Endothelial cell of umbilical vein (primary cell): ENCODE measurements around the gene SPACDR. TPM values are rescaled to one million over a fixed set of nuclear protein-coding genes. Genes with fewer than 3 reads are reported as not detected.
A peak's percentile ranks its signal among the peaks of the same experiment; 100 is the strongest.

Source experiments
- BruUV-seq: library from RNA; stranded (reverse); fragments of 400-500 nt; replicated peaks from 2 replicates; lab custom pipeline; 2021; lab: Mats Ljungman, UMichigan
- CTCF ChIA-PET: fragments of 300-600, 350-600 bp; sonication (Branson Sonifier 250); formaldehyde crosslinking; loops from one replicate; lab custom pipeline; 2021; ENCODE audit warnings: antibody characterized with exemption, inconsistent platforms; lab: Charles Lee
- POLR2A ChIA-PET: fragments of 300-600, 350-600 bp; sonication (Branson Sonifier 250); formaldehyde crosslinking; loops from one replicate; lab custom pipeline; 2021; ENCODE audit warnings: antibody characterized with exemption, inconsistent platforms; lab: Charles Lee
- DNase-seq: peaks from one replicate; pipeline ENCODE4 v3.0.0-alpha.2; 2011; ENCODE audit warnings: low read depth, low spot score
- FAIRE-seq: peaks from 2 replicates; lab custom pipeline; 2011; peaks lifted over from hg19 to GRCh38; lab: Jason Lieb, UNC
- H2AFZ ChIP-seq: 2 replicates; pipeline ENCODE4 v1.6.0; 2012; ENCODE audit warnings: low read depth, low read length, control low read depth, inconsistent platforms
- H3K27ac ChIP-seq: 2 replicates; pipeline ENCODE4 v1.5.1; 2011; ENCODE audit warnings: low read depth, mild to moderate bottlenecking, control low read depth, low read length, moderate library complexity; ENCODE audit not compliant: insufficient read depth
- H3K27me3 ChIP-seq, 2 experiments: 2 replicates each; pipeline versions ENCODE4 v1.6.0 to v1.6.1; 2011; ENCODE audit warnings: low read length in 2 of 2, mixed read lengths in 1 of 2; ENCODE audit not compliant: control insufficient read depth in 2 of 2, insufficient read depth in 2 of 2
- H3K36me3 ChIP-seq, 2 experiments: 2 replicates in 1 of 2; 3 replicates in 1 of 2; pipeline ENCODE4 v1.5.1; 2011; ENCODE audit warnings: low read length in 2 of 2, mild to moderate bottlenecking in 1 of 2, moderate library complexity in 1 of 2; ENCODE audit not compliant: control insufficient read depth in 2 of 2, insufficient read depth in 2 of 2; ENCODE audit errors: extremely low read depth in 1 of 2
- H3K4me1 ChIP-seq: 3 replicates; pipeline ENCODE4 v1.5.1; 2011; ENCODE audit warnings: mild to moderate bottlenecking, low read length; ENCODE audit not compliant: control insufficient read depth, insufficient read depth; ENCODE audit errors: extremely low read depth
- H3K4me2 ChIP-seq: 2 replicates; pipeline ENCODE4 v1.6.1; 2011; ENCODE audit warnings: low read length, control low read depth, mixed read lengths; ENCODE audit not compliant: insufficient read depth
- H3K4me3 ChIP-seq, 3 experiments: fragments of 200-600 bp in 1 of 3; sonication (generic), shearing (Covaris generic) in 1 of 3; replicated peaks in 1 of 3; 2 replicates each; pipeline ENCODE4 v1.5.1; 2011 to 2016; ENCODE audit warnings: control low read depth in 3 of 3, low read length in 3 of 3, mild to moderate bottlenecking in 2 of 3, inconsistent platforms in 1 of 3, low read depth in 1 of 3, moderate library complexity in 1 of 3; ENCODE audit not compliant: insufficient read depth in 1 of 3
- H3K79me2 ChIP-seq: 2 replicates; pipeline ENCODE4 v1.6.0; 2012; ENCODE audit warnings: low read length, inconsistent platforms; ENCODE audit not compliant: control insufficient read depth, insufficient read depth
- H3K9ac ChIP-seq: replicated peaks from 2 replicates; pipeline ENCODE3; 2011; ENCODE audit warnings: low read length, control low read depth; ENCODE audit not compliant: insufficient read depth; ENCODE audit errors: extremely low read depth
- H3K9me1 ChIP-seq: replicated peaks from 3 replicates; pipeline ENCODE4 v1.6.0; 2011; ENCODE audit warnings: mild to moderate bottlenecking, low read length; ENCODE audit not compliant: control insufficient read depth, insufficient read depth; ENCODE audit errors: extremely low read depth
- H3K9me3 ChIP-seq: replicated peaks from 2 replicates; pipeline ENCODE4 v1.5.1; 2012; ENCODE audit warnings: low read length, inconsistent platforms; ENCODE audit not compliant: control insufficient read depth, insufficient read depth
- H4K20me1 ChIP-seq: replicated peaks from 2 replicates; pipeline ENCODE3; 2011; ENCODE audit warnings: mild to moderate bottlenecking, low read length; ENCODE audit not compliant: control insufficient read depth, insufficient read depth; ENCODE audit errors: extremely low read depth
- CTCF ChIP-seq, 2 donors: IDR thresholded peaks; 1 replicate in 1 of 2; 2 replicates in 1 of 2; pipeline ENCODE4 v1.5.1; 2011; ENCODE audit warnings: low read length in 2 of 2, mild to moderate bottlenecking in 2 of 2, moderate library complexity in 2 of 2, control low read depth in 1 of 2, inconsistent platforms in 1 of 2, low read depth in 1 of 2; ENCODE audit not compliant: insufficient read depth in 1 of 2; ENCODE audit errors: extremely low read depth in 1 of 2
- EZH2 ChIP-seq: IDR thresholded peaks from 2 replicates; pipeline ENCODE4 v1.6.1; 2012; ENCODE audit warnings: borderline replicate concordance, low read depth, mild to moderate bottlenecking, moderate library complexity, low read length, inconsistent platforms; ENCODE audit not compliant: severe bottlenecking
- FOS ChIP-seq: IDR thresholded peaks from 2 replicates; pipeline ENCODE4 v1.6.1; 2011; ENCODE audit warnings: mild to moderate bottlenecking, low read length, moderate library complexity, borderline replicate concordance; ENCODE audit not compliant: insufficient read depth
- GATA2 ChIP-seq: IDR thresholded peaks from 2 replicates; pipeline ENCODE4 v1.7.0; 2011; ENCODE audit warnings: low read depth, mild to moderate bottlenecking, moderate library complexity, mixed read lengths, low read length; ENCODE audit not compliant: insufficient read length, insufficient read depth
- JUN ChIP-seq: IDR thresholded peaks from 2 replicates; pipeline ENCODE4 v1.6.1; 2011; ENCODE audit warnings: borderline replicate concordance, low read depth; ENCODE audit not compliant: insufficient read length, insufficient read depth
- POLR2A ChIP-seq: IDR thresholded peaks from 2 replicates; pipeline ENCODE4 v1.6.1; 2012; ENCODE audit warnings: low read depth, mild to moderate bottlenecking, control low read depth, low read length
- POLR2AphosphoS5 ChIP-seq: IDR thresholded peaks from 2 replicates; pipeline ENCODE4 v1.6.1; 2012; ENCODE audit warnings: low read depth, mild to moderate bottlenecking, control low read depth, low read length, moderate library complexity; ENCODE audit not compliant: insufficient read depth
- dilution Hi-C: fragments of 300-500 bp; cut with MboI; formaldehyde crosslinking; loops from one replicate; pipeline ENCODE4 v1.15.0; 2019; ENCODE audit warnings: low sequenced_read_pairs; ENCODE audit not compliant: extremely low pct_ligation_motif_present
- intact Hi-C: fragments of 100-400 bp; cut with micrococcal nuclease; formaldehyde crosslinking; loops from one replicate; pipeline ENCODE4 v1.10.0; 2022
- polyA plus RNA-seq, 4 experiments: library from polyadenylated mRNA; depleted of rRNA in 3 of 4; stranded (reverse) in 3 of 4; unstranded in 1 of 4; fragments of >200 nt; gene quantifications; 2 replicates each; pipeline versions ENCODE4 v1.2.1 to v1.2.3, GENCODE V29; 2011 to 2012; ENCODE audit warnings: missing spikeins in 1 of 4
- total RNA-seq: library from RNA; stranded (reverse); gene quantifications from 2 replicates; pipeline ENCODE4 v1.2.3, GENCODE V29; 2021

SPACDR gene
- total and polyA plus RNA-seq, 2 donors (not counting 3 experiments of a cell fraction or from before 2014, with no cell fraction given) = 1.6 to 4.1 TPM

- H3K79me2 ChIP-seq = peaks cover 1% of the 10 kb centered on the region
- intact Hi-C loops (loop anchor here (1.0 to 5.0 kb wide), 3 partner anchors 120 to 226 kb away; partner anchors contain the start of genes FBXO24, GIGYF1 and LRCH4), dilution Hi-C loops (no loop called here)
- no peak overlapping the region for H3K9ac ChIP-seq
- TF ChIP-seq POLR2A = no peak
- TF ChIP-seq EZH2 = no peak
- no peak for TF ChIP-seq JUN
- peak; percentile 72 for TF ChIP-seq POLR2AphosphoS5
- peak; percentile 61 to 88 for TF ChIP-seq CTCF (IDR thresholded peaks at IDR 0.05; ENCODE audit: extremely low read depth in 1 of 2, insufficient read depth in 1 of 2, low read depth in 1 of 2, low read length in 2 of 2)
- no peak for TF ChIP-seq GATA2
- no peak for TF ChIP-seq FOS
- H3K36me3 ChIP-seq = peaks cover 0 to 15% of the 10 kb centered on the region in 2 experiments
- no peak overlapping the region for H2AFZ ChIP-seq
- peak; percentile 84 for FAIRE-seq
- no peaks in the 10 kb centered on the region for H4K20me1 ChIP-seq
- H3K27me3 ChIP-seq = no peaks in the 10 kb centered on the region
- ChIA-PET CTCF (interaction anchor here (0.9 to 3.9 kb wide), 21 partner anchors 11 to 260 kb away, joined by 3 to 53 read pairs (median 5); partner anchors contain the start of genes AGFG2, FBXO24 and TSC22D4), POLR2A (interaction anchor here (0.8 to 1.2 kb wide), 4 partner anchors 21 to 120 kb away, joined by 3 to 7 read pairs (median 4); partner anchors contain the start of genes FBXO24, LRCH4 and ZCWPW1)
- H3K9me1 ChIP-seq = no peaks in the 10 kb centered on the region
- peak; percentile 73 for DNase-seq
- no peak overlapping the region for H3K4me3 ChIP-seq
- H3K4me1 ChIP-seq = peaks cover 12% of the 10 kb centered on the region
- no peak overlapping the region for H3K27ac ChIP-seq
- H3K4me2 ChIP-seq = no peak overlapping the region
- no peaks in the 10 kb centered on the region for H3K9me3 ChIP-seq
- no TSS peak for BruUV-seq
Measured at GRCh38 chr7:100465702-100466311, 1.7 kb upstream of the SPACDR start.
